Vagina (tissue), 2 donors: Measurements from ENCODE around the gene PAEP. TPM values are rescaled to one million over a fixed set of nuclear protein-coding genes. Genes with fewer than 3 reads are reported as not detected.

Experiments used
- DNase-seq, 2 donors: peaks; one replicate each; pipeline ENCODE4 v3.0.0-alpha.2; 2017; ENCODE audit errors: extremely low spot score in 2 of 2
- H3K27ac ChIP-seq: fragments of 200-600 bp; sonication (generic); one replicate; pipeline ENCODE4 v1.5.1; 2019
- H3K27me3 ChIP-seq: fragments of 200-600 bp; sonication (generic); one replicate; pipeline ENCODE4 v1.5.1; 2019
- H3K36me3 ChIP-seq, 2 donors: fragments of 200-600 bp; sonication (generic); one replicate each; pipeline ENCODE4 v1.5.1; 2017 to 2019
- H3K4me1 ChIP-seq: fragments of 200-600 bp; sonication (generic); one replicate; pipeline ENCODE4 v1.5.1; 2019
- H3K4me3 ChIP-seq, 2 donors: fragments of 200-600 bp; sonication (generic); 1 replicate in 1 of 2; 2 replicates in 1 of 2; pipeline ENCODE4 v1.5.1; 2016 to 2019
- H3K9me3 ChIP-seq: fragments of 200-600 bp; sonication (generic); one replicate; pipeline ENCODE4 v1.5.1; 2019
- CTCF ChIP-seq, 3 experiments: fragments of 450-650 bp in 2 of 3; fragments of 200-600 bp in 1 of 3; sonication (generic) in 1 of 3; IDR thresholded peaks; one replicate each; pipeline ENCODE4 v1.5.1; 2017 to 2019; ENCODE audit warnings: antibody characterized with exemption in 3 of 3, mild to moderate bottlenecking in 2 of 3, moderate library complexity in 2 of 3
- POLR2A ChIP-seq, 2 donors: fragments of 450-650 bp; IDR thresholded peaks; one replicate each; pipeline ENCODE4 v1.6.1; 2017; ENCODE audit warnings: antibody characterized with exemption in 2 of 2, mild to moderate bottlenecking in 2 of 2, moderate library complexity in 2 of 2
- POLR2AphosphoS5 ChIP-seq, 2 donors: sonication (generic); formaldehyde crosslinking; IDR thresholded peaks; one replicate each; pipeline ENCODE4 v1.9.0; 2017; ENCODE audit warnings: antibody characterized with exemption in 2 of 2, mild to moderate bottlenecking in 2 of 2, low read depth in 1 of 2; ENCODE audit not compliant: insufficient read depth in 1 of 2
- intact Hi-C: fragments of 100-400 bp; cut with DNase I; formaldehyde crosslinking; loops from one replicate; pipeline ENCODE4 v1.15.1; 2023
- total RNA-seq: library from RNA; depleted of rRNA; stranded (reverse); fragments of >200 nt; gene quantifications from one replicate; pipeline ENCODE4 v1.2.3, GENCODE V29; 2016

Gene PAEP
- total RNA-seq, 1 donor from 2014 or later: not detected

- intact Hi-C loops: no loop called here
- H3K27me3 ChIP-seq: no peaks in the 10 kb centered on the region
- H3K36me3 ChIP-seq: no peaks in the 10 kb centered on the region
- DNase-seq: no peak
- no peaks in the 10 kb centered on the region for H3K9me3 ChIP-seq
- no peaks in the 10 kb centered on the region for H3K4me1 ChIP-seq
- no peak for TF ChIP-seq POLR2A (IDR thresholded peaks at IDR 0.05)
- TF ChIP-seq POLR2AphosphoS5 (IDR thresholded peaks at IDR 0.05; ENCODE audit: insufficient read depth in 1 of 2, low read depth in 1 of 2): no peak
- no peak overlapping the region for H3K27ac ChIP-seq
- H3K4me3 ChIP-seq: no peak overlapping the region
Measured at GRCh38 chr9:135554718-135555117, 6.8 kb upstream of the PAEP start.

DNA sequence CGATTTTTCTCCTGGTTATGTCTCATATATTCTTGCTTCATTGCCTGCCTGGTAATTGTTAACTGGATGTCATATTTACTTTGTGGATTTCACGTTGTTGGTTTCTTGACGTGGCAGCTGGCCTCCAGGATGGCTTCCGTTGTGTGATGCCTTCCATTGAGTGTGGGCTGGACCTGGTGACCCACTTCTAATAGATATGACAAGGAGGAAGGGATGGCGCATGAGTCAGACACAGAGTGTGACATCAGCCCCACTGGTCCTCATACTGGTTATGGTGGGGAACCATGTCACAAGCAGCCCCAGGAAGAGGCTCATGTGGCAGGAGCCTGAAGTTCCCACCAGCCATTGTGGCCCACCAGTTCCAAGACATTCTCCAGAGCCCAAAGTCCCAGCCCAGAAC lies 6.4 kb upstream of the PAEP start:
- Histone ChIP-seq H3K9me3 (no peaks in the 10 kb centered on the region), H3K4me1 (no peaks in the 10 kb centered on the region), H3K36me3 (no peaks in the 10 kb centered on the region), H3K27me3 (no peaks in the 10 kb centered on the region), H3K27ac (no peak overlapping the region), H3K4me3 (no peak overlapping the region)
- intact Hi-C loops: no loop called here
- DNase-seq: no peak
- TF ChIP-seq POLR2AphosphoS5 (IDR thresholded peaks at IDR 0.05; ENCODE audit: insufficient read depth in 1 of 2, low read depth in 1 of 2): no peak

DNA sequence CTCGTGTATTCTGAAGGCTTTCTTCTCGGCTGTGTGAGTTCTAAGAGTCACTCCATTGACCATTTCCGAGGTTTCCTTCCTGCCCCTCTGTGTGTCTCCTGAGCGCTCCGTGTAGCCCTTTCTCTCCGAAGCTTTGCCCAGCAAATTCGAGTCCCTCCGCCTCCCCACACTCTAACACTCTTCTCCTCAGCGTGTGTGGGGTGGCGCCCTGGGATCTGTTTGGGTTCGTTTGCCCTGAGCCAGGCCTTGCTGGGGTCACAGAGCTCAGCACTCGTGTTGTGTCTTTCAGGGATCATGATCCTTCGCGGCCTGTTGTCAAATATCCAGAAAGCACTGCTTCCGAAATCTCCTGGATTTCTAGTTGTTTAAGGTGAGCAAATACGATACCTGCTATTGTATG lies 5.6 kb upstream of the PAEP start:
- intact Hi-C loops: no loop called here
- Histone ChIP-seq H3K27ac (no peak overlapping the region), H3K27me3 (no peaks in the 10 kb centered on the region), H3K4me3 (no peak overlapping the region), H3K36me3 (no peaks in the 10 kb centered on the region), H3K9me3 (no peaks in the 10 kb centered on the region), H3K4me1 (no peaks in the 10 kb centered on the region)
- DNase-seq: no peak
- TF ChIP-seq CTCF (IDR thresholded peaks at IDR 0.05): no peak
- TF ChIP-seq POLR2A (IDR thresholded peaks at IDR 0.05): no peak
- no peak for TF ChIP-seq POLR2AphosphoS5 (IDR thresholded peaks at IDR 0.05; ENCODE audit: insufficient read depth in 1 of 2, low read depth in 1 of 2)

- Histone ChIP-seq H3K36me3 (no peaks in the 10 kb centered on the region), H3K27me3 (no peaks in the 10 kb centered on the region), H3K4me3 (no peak overlapping the region), H3K4me1 (no peaks in the 10 kb centered on the region), H3K27ac (no peak overlapping the region), H3K9me3 (no peaks in the 10 kb centered on the region)
- intact Hi-C loops: no loop called here
- TF ChIP-seq POLR2A (IDR thresholded peaks at IDR 0.05): no peak
- TF ChIP-seq POLR2AphosphoS5 (IDR thresholded peaks at IDR 0.05; ENCODE audit: insufficient read depth in 1 of 2, low read depth in 1 of 2): no peak
- TF ChIP-seq CTCF (IDR thresholded peaks at IDR 0.05): no peak
- no peak for DNase-seq
Measured at GRCh38 chr9:135559606-135560005, 1.9 kb upstream of the PAEP start.

DNA sequence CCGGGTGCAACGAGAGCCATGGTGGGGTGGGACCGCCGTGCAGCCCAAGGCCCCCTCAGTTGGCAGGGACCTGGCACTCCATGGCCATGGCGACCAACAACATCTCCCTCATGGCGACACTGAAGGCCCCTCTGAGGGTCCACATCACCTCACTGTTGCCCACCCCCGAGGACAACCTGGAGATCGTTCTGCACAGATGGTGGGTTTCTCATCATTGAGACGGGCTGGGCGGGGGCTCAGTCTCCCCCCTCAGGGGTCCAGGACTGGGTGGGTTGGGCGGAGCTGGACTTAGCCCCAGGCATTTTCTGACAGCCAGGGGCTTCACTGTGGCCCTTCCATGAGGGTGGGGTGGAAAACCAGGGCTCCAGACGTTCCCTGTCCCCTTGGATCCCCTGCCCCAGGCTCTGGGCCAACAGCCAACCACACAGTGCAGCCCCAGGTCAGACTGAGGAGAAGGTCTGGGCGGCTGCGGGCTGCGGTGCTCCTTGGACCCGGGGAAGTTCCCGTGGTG lies 734 bp downstream of the PAEP start:
- intact Hi-C loops: no loop called here
- TF ChIP-seq POLR2AphosphoS5 (IDR thresholded peaks at IDR 0.05; ENCODE audit: insufficient read depth in 1 of 2, low read depth in 1 of 2): no peak
- no peak for TF ChIP-seq CTCF (IDR thresholded peaks at IDR 0.05)
- TF ChIP-seq POLR2A (IDR thresholded peaks at IDR 0.05): no peak
- Histone ChIP-seq H3K9me3 (no peaks in the 10 kb centered on the region), H3K27ac (no peak overlapping the region), H3K36me3 (no peaks in the 10 kb centered on the region), H3K27me3 (no peaks in the 10 kb centered on the region), H3K4me1 (no peaks in the 10 kb centered on the region), H3K4me3 (no peak overlapping the region)
- no peak for DNase-seq

- Histone ChIP-seq H3K27ac (no peak overlapping the region), H3K9me3 (no peaks in the 10 kb centered on the region), H3K4me3 (no peak overlapping the region), H3K36me3 (no peaks in the 10 kb centered on the region), H3K4me1 (no peaks in the 10 kb centered on the region), H3K27me3 (no peaks in the 10 kb centered on the region)
- TF ChIP-seq POLR2A (IDR thresholded peaks at IDR 0.05): no peak
- TF ChIP-seq POLR2AphosphoS5 (IDR thresholded peaks at IDR 0.05; ENCODE audit: insufficient read depth in 1 of 2, low read depth in 1 of 2): no peak
- no peak for TF ChIP-seq CTCF (IDR thresholded peaks at IDR 0.05)
- intact Hi-C loops: no loop called here
- DNase-seq: no peak
Measured at GRCh38 chr9:135563039-135563476, 1.5 kb downstream of the PAEP start.
